ENCODE results near the gene AGXT.
A peak's percentile ranks its signal among the peaks of the same experiment; 100 is the strongest.

Gene AGXT

GRCh38 chr2:240868286-240869108, at the start of gene AGXT:
Gene AGXT (plus strand): TSS chr2:240868824. CDS start chr2:240868866, 42 bp downstream.
- no peak for DNase-seq

- no peak for DNase-seq
These were observed 49.3 kb upstream of the AGXT start for GRCh38 chr2:240819126-240819857.

GRCh38 chr2:240819858-240820606, 48.6 kb upstream of the AGXT start, which contains the start of gene KIF1A:
Gene KIF1A (minus strand): TSS chr2:240820219. CDS start chr2:240797752, 22,467 bp downstream.
- no peak for DNase-seq

DNA sequence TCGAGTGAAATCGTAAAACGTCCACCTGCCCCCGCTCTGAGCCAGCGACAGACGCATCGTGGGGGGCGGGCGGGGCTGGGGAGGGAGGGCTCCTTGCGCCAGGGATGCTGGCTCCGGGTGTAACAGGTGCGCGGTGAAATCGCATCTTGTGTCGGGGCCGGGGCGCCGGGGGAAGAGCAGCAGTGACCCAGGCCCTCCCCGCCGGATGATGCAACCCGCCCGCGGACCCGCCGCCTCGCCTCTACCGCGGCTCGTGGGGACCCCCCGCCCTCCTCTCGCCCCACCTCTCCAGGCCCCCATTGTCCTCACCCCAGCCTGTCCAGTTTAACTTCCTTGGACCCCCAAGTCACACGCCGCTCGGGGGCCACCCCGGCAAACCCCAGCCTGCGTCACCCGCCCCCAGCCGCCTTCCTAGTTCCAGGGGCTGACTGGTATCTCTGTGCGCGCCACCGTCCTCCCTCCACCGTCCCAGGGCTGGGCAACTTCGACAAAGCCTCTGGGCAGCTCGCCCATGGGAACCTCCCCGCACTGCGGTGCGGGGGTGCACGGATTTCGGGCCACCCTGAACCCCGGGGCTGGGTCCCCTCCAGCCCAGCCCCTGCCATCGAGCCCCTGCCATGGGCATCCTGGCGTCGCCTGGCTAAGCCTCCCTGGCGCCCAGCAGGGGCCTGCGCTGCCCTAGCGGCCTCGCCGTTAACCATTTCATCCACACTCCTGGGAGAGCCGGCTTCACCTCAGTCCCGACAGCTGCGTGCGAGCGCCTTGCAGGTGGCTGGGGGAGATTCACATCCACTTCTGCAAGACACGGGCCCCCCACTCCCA, 47.8 kb upstream of the AGXT start:
- no peak for DNase-seq

DNA sequence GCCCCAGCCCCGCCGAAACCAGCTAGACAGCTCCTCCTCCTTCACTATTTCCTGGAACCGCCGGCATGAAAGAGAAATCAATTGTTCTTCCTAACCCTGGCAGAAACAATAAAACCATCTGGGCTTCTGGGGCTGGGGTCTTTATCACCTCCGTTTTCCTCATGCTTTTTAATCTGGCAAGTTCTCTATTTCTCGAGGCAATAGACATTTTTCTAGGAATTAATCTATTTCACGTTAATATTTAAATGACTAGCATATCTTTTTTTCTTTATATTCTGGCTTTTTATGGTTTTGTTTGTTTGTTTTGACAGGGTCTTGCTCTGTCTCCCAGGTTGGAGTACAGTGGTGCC, 47.2 kb upstream of the AGXT start:
- DNase-seq, result no peak

DNA sequence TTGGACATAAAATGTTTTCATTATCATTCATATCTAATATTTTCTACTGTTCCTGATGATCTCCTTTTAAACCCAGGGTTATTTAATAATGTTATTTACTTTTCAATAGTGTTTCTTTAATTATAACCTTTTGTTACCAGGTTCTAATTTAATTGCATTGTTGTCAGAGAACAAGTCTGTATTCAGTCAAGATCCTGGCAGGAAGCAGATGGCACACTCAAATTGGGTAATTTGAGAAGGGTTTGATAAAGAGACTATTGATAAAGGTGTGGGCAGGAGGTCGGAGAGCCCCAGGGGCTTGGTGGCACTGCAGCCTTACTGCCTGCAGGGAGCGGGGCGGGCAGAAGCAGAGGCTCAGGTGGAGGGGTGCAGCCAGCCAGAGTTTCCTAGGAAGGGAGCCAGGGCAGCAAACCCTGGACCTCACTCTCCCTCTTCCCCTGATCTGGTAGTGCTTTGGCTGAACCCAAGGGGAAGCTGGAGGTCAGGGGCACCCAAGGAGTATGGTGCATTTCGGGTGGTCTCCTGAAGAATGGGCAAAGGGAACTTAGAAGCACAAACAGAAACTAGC, 46.3 kb upstream of the AGXT start:
- no peak for DNase-seq

- no peak for DNase-seq
These were observed 44.9 kb upstream of the AGXT start for GRCh38 chr2:240823449-240824336.

- DNase-seq, result no peak
These were observed 43.1 kb upstream of the AGXT start for GRCh38 chr2:240825476-240825875.

DNA sequence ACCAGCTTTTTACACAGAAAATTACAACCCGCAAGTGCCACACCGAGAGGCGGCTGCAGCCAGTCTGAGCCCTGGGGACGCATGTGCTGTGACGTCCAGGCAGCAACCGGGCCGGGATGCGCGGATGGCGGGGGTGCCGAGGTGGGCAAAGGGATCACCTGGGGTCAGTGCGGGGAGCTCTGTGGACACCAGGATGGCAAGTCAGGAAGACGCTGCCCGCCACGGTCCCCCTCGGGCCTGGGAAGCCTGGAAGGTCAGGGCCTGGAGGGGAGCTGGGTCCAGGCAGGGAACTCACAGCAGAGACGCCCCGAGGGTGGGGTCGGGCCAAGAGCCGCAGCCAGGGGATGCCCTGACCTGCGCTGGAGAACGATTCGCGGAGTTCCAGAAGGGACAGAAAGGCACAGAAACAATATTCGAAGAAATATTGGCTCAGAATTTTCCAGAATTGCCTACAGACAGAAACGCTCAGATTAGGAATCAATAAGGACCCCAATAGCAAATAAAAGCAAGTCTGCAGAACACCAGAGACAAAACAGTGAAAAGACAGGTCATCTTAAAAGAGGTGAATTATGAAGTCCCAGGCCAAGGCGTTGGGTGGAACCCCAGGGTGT, 36.9 kb upstream of the AGXT start:
- no peak for DNase-seq

GRCh38 chr2:240832205-240832727, 36.4 kb upstream of the AGXT start:
- DNase-seq, result peak; percentile 99

- DNase-seq, result no peak
These were observed 35.6 kb upstream of the AGXT start for GRCh38 chr2:240832921-240833494.

- DNase-seq, result no peak
These were observed 34.8 kb upstream of the AGXT start for GRCh38 chr2:240833724-240834285.

- DNase-seq, result no peak
These were observed 34.1 kb upstream of the AGXT start for GRCh38 chr2:240834377-240834975.

DNA sequence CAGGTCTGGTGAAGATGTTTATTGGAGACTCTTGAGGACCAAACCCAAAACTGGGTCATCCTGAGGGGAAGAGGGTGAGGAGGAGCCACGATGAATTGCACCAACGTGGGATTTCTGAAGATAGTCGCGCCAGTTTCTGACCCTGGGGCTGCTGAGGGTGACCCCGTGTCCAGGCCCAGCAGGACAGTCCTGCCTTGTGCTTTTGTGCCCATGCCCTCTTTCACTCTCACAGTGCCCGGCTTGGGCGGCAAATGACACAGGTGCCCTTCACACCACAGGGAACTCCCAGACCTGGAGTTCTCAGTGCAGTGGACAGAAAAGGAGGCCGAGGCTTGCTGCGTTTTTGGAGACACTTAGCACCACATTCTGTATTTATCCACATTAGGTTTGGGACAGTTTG, 33.1 kb upstream of the AGXT start:
- DNase-seq, result no peak

DNA sequence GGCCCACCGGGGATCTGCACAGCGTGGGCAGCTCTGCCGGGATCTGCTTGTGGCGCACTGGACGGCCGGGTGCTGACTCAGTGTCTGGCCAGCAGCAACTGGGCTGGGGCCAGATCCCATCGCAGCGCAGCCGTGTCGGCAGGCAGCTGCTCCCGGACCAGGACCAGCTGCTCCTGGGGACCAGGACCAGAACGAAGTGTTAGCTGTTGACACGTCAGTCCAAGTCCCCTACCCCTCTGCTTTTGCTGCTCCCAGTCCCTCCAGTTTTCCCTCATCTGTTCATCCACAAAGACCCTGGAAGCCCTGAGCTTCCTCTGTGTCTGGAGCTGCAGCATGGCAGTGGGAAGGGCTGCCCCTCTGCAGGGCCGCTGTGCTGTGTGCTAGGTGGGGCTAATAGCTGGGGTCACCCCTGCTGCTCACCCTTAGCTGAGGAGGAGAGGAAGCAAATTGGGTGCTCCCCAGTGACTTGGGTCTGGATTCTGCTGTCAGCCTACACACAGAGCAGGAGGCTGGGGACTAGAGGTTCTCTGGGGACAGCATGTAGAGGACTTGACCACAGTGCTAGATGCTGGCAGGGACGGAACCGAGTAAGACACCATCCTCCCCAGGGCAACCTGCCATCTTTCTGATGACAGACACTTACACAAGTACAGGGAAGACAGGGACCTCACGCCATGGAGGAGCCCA, 31.7 kb upstream of the AGXT start:
- no peak for DNase-seq

DNA sequence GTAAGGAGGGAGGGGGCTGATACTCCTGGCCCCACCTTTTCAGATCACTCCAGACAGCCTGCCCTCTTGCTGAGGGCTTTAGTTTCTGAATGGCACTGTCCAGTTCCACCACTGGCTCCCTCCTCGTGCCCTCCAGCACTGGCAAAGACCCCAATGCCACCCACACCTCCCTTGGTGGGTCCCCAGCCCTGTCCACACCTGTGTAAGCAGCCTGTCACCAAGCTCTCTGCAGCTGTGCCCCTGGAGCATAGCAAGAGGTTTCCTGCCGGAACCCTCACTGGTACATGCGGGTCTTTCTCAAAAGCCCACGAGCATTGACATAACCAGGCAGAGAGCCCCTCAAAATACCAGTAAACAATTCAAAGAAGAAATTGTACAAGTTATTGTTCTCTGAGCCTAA, 31.0 kb upstream of the AGXT start:
- DNase-seq, result no peak

GRCh38 chr2:240839152-240840143, 29.2 kb upstream of the AGXT start:
- no peak for DNase-seq
